NCI-H2227 (cell line): Measurements from ENCODE around the gene MYO19.

ENCODE experiments used
- DNase-seq: peaks from one replicate; lab custom pipeline; 2025; ENCODE audit not compliant: unreplicated experiment; lab: John Stamatoyannopoulos, UW

Gene MYO19, protein sequence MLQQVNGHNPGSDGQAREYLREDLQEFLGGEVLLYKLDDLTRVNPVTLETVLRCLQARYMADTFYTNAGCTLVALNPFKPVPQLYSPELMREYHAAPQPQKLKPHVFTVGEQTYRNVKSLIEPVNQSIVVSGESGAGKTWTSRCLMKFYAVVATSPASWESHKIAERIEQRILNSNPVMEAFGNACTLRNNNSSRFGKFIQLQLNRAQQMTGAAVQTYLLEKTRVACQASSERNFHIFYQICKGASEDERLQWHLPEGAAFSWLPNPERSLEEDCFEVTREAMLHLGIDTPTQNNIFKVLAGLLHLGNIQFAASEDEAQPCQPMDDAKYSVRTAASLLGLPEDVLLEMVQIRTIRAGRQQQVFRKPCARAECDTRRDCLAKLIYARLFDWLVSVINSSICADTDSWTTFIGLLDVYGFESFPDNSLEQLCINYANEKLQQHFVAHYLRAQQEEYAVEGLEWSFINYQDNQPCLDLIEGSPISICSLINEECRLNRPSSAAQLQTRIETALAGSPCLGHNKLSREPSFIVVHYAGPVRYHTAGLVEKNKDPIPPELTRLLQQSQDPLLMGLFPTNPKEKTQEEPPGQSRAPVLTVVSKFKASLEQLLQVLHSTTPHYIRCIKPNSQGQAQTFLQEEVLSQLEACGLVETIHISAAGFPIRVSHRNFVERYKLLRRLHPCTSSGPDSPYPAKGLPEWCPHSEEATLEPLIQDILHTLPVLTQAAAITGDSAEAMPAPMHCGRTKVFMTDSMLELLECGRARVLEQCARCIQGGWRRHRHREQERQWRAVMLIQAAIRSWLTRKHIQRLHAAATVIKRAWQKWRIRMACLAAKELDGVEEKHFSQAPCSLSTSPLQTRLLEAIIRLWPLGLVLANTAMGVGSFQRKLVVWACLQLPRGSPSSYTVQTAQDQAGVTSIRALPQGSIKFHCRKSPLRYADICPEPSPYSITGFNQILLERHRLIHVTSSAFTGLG

DNA sequence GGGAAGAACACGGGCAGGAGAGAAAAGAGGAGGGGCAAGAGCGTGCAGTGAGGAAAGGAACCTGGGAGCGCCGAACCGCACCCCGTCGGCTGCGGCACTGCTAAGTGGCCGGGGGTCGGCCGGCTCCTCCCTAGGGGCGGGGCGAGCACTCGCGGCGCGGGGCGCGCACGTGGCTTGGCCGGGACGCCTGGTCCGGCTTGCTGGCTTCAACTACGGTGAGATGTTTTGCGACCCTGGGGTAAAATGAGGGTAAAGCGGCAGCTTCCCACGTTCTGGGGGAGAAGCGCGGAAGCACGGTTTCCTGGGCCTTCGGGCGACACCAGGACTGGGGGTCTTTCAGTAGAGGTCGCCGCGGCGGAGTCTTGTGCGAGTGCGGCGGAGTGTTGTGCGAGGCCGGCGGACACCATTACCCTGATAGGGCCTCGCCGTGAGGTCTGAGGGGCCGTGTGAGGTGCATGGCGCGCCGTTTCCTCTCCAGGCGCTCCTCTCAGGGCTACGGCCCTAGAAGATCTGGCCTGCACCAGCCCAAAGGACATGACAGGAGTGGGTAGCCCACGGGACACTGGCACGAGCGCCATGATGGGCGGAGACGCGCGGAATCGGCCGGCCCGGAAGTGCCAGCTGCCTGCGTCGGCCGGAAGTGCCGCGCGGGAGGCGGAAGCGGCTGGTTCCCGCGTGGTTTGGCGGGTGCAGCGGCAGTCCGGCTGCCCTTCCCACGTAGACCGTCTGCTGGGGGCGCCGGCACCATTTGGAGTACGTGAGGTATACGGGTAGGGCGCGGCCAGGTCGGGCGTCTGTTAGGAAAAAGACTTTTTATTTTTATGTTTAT is at the start of gene MYO19, which contains the start of gene PIGW:
Gene MYO19, minus strand, starts transcription at position 29 of the 829 bp plus-strand sequence. CDS start 2,330 bp downstream, outside the sequence.
Gene PIGW, plus strand, starts transcription at position 148 of the 829 bp plus-strand sequence. CDS start 2,115 bp downstream, outside the sequence.
- peak; percentile 91 for DNase-seq

DNA sequence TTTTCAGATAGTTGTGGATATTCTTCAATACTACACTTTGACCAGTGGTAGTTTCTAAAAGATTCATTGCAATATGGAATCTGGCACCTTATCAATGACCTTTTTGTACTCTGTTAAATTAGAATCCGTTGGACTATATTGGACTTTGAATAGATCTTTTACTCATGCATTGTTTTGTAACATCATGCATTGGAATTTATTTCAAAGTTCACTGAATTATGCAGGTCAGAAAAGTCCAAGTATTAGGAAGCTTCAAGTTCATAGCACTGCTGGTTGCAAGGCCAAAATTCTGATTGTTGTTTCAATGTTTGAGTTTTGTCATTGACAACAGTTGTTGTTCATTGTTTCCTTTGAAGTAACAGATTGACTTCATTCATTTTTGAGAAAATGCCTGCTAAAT is 49.1 kb upstream of the MYO19 start:
- no peak for DNase-seq

DNA sequence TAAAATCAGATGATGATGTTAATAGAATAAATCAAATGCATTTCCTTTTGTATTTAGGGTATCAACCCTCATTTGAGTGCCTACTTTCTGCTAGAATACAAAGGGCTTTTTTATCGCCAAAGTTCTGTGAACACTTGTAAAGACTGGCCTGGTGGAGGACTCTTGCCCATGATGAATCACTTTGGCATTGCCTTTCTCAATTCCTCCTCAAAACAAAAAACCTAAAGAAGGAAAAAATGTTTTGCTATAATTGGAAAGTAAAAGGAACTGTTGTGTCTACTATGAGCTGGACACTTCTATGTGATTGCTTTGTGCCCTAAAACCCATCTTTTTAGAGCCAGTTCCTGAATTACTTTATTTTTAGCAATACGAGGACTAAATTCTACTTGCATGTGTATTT is 44.0 kb upstream of the MYO19 start:
- no peak for DNase-seq

DNA sequence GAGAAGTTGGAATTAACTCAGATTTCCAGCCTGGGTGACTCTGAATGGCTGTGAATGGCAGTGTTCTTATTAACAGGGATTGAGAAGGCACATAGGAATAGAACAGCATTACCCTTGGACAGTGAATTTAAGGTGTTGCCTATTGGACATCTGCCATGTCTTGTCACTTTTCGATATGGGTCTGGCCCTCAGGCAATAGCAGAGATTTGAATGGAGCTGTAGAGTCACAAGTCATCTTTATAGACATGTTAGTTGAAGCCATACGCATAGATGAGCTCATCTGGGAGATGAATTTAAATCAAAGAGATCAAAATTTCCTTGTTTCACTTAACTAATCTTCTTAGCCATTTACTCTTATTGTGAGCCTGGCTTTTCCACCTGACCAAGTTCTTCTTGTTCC is 42.1 kb upstream of the MYO19 start:
- DNase-seq: no peak

DNA sequence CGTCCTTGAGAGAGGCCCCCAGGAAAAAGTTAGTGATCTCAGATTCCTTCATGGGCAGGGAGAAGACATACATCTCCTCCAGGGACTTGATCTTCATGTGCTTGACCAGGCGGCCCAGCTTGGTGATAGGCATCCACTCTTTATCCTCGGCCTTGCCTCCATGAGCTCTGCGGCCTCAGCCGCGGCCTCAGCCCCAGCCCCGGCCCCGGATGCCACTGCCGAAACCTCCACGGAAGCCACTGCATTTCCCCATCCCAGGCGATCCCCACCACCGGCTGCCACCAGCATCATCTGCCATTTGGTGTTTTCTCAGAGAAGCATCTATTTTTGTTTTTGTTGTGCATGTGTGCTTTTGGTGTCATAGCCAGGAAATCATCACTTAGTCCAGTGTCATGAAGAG is 40.4 kb upstream of the MYO19 start:
- DNase-seq: no peak

DNA sequence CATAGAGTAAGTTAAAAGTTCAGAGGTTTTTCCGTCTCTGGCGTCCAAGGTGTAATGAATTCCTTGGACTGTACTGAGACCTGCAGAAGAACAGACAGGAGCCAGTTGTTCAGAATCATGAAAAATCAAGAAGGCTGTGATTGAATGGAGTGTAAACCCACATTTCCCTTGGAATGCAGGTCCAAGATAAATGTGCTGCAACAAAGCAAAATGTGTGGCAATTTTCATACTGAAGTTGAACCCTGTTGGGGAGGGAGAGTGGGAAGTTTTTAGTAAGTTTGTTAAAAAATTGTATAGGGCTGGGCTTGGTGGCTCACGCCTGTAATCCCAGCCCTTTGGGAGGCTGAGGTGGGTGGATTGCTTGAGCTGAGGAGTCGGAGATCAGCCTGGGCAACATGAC is 31.4 kb upstream of the MYO19 start:
- DNase-seq: no peak

DNA sequence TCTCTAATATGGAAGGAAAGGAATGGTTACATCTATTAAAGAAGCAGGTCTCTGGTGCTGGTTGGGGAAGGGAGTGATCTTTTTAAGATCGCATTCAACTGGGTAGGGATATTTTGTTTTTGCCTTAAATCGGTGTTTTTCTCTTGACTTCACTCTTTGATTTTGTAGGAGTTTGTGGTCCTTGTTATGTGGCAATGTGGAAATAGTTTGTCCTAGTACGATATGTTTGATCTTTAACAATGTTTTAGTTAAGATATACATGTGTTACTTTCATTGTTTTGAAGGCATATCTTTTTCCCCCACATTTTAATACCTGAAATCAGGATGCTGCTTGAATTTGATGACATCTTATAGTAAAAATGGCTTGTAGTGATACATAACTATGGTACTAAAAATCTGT is 18.8 kb upstream of the MYO19 start:
- no peak for DNase-seq

DNA sequence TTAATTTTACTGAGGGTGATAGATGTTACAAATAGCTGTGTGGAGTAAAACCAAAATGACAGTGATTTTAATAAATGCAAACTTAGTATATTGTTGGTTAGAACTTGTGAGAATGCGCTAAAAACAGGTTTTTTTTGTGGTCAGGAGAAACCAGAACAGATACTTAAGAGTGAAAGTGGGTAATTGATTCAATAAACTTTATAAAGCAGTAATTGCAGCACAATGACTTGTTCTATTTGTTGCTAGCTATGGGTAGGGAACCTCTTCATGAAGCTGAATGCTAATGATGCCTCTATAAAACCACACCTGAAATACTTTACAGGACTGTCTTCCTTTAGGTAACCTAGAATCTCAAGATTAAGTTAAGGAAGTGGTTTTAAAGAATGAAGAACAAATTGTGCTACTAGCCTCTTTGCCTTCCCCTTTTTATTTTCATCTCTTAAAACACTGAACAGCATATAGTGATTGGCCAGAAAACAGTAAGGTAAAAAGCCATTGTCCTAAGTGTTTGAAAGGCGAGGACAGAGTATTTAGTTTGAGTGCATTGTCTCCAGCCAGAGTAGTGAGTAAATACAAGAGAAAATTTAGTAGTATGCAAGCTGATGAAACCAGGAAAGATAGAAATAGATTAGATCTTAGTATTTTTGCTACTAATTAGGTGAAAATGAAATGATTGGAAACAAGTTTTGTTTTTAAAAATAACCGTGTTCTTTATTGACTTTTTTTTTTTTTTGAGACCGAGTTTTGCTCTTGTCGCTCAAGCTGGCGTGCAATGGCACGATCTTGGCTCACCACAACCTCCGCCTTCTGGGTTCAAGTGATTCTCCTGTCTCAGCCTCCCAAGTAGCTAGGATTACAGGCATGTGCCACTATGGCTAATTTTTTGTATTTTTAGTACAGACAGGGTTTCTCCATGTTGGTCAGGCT is 16.1 kb upstream of the MYO19 start:
- no peak for DNase-seq

DNA sequence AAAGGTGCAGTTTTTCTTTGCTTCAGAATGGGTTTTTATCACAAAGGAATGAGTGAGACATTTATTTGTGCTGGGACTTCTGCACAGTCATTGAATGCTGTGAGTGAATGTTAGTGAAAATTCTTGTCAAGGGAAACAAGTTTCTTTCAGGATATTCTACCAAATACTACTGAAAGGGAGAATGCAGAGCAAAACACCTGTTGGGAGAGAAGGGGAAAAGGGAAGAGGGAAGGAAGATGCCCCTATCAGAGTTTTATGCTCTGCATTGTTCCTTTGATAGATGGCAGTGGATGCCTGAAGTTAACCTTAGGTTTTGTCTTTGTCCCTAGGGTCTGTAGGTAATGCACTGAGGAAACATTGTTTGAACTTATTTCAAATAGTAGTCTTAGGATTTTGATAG is 13.1 kb upstream of the MYO19 start:
- no peak for DNase-seq

DNA sequence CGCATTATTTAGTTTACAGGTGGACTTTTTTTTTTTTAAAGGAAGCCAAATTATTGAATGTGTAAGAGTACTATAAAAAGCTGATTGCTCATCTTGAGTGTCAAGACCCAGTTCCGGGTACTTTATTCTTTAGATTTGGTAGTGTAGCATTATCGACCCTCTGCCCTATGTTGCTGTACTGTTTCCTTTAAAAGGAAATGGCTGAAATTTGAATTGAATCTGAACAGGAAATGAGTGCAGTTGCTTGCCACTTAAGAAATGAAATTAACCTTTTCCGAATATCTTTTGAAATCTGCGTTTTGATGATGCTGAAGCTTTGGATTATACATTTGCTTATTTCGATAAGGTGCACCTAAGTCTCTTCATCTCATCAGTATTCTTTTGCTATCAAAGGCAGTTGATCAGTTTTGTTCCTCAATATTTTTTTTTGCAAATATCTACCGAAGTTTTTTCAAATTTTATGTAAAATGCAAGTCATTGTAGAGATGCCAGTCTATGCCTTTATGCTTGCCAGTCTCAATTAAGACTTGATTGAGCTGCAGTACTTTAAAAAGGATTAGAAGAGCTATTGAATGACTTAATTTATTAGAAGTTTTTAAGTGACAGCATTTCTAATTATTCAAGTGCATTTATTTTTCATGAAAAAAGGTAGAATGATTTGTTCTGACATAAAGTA is 11.9 kb upstream of the MYO19 start:
- DNase-seq: no peak

DNA sequence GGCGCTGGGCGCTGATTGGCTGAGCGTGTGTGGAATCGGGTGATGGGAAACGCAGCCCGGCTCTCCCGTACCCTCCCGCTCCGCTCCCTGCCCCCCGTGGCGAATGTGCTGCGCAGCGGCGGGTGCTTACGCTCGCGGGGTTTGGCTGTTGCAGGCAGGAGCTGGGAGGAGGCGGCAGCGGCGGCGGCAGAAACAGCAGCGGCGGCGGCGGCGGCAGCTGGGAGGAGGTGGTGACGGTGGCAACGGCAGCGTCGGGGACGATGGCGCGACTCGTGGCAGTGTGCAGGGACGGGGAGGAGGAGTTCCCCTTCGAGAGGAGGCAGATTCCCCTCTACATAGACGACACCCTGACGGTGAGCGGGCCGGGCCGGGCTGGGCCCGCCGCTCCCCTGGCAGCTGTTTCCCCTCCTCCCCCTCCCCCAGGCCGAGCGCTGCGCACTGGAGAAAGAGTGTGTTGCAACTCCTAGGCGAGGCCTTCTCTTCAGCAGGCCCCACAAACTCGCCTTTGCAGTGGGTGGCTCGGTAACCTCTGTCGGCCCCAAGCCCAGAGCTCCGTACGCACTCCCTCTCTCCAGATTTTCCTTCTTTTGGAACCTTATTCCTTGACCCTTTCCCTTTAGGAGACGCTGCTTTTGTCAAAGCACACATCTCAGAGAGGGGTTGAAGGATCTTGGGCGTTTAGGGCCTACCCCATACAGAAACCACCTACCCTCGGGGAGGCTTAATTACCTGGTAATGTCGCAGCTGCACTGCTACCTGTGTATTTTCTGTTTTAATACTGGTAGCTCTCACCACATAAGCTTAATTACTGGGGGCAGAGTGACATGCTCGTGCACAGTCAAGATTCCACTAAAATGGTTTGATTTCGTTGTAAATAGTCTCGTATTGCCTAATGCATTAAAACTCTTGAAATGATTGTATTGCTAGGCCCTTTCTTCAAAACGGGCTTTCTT is 11.1 kb upstream of the MYO19 start:
- DNase-seq: peak; percentile 95

DNA sequence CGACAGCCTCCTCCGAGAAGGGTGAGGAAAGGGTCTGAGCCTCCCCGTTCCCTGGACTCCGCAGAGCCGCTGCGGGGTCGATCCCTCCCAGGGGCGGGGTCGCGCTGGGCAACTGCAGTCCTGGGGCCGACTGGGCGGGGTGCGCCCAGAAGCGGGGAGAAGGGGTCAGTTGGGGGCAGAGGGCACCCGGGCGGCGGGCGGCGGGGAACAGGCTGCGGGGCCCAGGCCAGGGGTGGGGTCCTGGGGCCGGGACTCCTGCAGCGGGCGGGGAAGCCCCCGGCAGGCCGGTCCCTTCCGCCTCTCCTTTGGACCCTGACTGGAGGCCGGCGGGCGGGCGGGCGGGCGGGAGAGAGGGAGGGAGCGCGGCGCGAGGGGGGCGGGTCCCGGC is 10.4 kb upstream of the MYO19 start:
- DNase-seq: no peak

DNA sequence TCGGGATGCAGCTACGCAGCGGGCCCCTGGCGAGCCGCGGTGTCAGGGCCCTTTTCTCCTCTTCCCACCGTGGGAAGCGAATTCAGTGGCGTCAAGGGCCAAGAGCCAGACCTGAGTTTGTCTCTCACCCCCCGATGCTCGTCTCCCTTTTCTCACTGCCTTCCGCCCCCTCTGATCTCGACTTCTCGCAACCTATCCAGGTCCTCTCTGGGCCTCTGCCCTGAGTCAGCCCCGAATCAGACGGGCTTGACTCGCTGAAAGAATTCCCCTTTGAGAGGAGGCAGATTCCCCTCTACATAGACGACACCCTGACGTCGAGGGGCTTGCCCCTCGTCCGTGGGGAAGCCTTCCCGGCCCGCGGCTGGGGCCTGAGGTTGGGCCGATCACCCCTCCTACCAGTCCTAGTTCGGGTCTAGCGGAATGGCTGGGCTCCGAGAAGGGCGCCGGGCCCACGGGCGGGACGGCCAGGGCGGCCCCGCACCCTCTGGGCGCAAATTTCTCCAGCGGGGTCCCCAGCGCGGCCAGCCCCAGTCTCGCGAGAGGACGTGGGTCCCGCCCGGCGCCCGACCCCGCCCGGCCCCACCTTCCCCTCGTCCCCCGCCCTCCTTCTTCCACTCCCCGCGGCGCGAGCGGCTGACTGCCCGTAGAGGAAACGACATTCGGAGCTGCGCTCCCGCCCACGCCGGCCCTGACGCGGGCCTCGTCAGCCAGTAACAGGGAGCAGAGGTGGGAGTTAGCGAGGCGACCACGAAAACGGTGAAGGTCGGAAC is 9.8 kb upstream of the MYO19 start, which contains the start of gene GGNBP2:
Gene GGNBP2, plus strand, starts transcription at position 613 of the 770 bp plus-strand sequence. CDS start 806 bp downstream, outside the sequence.
- DNase-seq: peak; percentile 90

DNA sequence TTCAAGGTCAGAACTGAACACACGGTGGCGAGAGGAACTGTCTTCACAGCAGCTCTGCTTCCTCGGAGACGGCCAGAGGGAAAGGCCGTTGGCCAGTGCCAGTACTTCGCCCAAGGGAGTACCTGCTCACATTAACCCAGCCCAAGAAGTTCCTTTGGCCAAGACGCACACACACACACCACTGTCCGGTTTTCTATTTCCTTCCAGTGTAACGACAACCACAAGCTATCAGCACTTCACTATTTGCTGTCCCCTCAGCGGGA is 9.3 kb upstream of the MYO19 start:
- peak; percentile 39 for DNase-seq

DNA sequence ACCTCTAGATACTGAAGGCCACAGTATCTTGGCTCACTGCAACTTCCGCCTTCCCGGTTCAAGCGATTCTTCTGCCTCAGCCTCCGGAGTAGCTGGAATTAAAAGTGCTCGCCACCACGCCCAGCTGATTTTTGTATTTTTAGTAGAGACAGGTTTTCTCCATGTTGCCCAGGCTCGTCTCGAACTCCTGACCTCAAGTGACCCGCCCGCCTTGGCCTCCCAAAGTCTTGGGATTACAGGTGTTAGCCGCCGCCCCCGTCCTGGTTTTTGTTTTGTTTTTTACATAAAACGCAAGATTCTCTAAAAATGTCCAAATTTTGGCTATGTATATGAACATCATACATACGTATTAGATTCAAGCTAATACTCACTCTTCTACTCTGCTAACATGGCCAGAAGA is 8.1 kb upstream of the MYO19 start:
- no peak for DNase-seq

DNA sequence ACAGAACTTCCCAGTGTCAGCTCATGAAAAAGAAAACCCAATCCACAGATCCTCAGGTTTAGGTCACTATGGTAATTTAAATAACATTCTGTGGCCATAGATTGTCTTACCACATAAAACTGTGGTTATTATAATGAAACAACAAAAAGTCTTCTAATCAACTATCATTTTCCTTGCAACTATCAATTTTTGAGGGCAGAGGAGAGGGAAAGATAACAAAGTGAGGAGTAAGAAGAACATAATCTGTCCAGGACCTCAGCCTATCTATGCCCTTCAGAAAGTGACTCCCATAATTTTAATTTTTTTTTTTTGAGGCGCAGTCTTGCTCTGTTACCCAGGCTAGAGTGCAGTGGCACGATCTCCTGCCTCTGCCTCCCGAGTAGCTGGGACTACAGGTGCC is 6.0 kb upstream of the MYO19 start:
- DNase-seq: no peak

DNA sequence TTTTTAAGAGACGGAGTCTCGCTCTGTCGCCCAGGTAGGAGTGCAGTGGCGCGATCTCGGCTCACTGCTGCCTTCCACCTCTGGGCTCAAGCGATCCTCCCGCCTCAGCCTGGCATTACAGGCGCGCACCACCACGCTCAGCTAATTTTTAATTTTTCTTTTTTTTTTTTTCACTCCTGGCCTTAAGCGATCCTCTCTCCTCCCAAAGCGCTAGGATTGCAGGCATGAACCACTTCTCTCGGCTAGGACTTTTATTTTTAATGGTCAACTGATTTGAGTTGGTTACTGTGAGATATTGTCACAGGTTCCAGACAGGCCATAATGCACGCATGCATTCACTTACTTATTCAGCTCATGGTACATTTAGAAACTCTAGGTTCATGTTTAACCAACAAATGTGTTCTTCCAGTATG is 1.0 kb upstream of the MYO19 start:
- DNase-seq: no peak
